Tibial artery (tissue), 4 donors: ENCODE data around the gene CYB5A.
A peak's percentile ranks its signal among the peaks of the same experiment; 100 is the strongest.

Source experiments
- DNase-seq, 2 donors: peaks; one replicate each; pipeline ENCODE4 v3.0.0-alpha.2; 2019
- H3K27ac ChIP-seq, 2 donors: fragments of 200-600 bp; sonication (generic) in 1 of 2; 1 replicate in 1 of 2; 2 replicates in 1 of 2; pipeline ENCODE4 v1.5.1; 2018 to 2019; ENCODE audit warnings: mild to moderate bottlenecking in 1 of 2
- H3K27me3 ChIP-seq, 2 donors: fragments of 200-600 bp; sonication (generic) in 1 of 2; one replicate each; pipeline versions ENCODE4 v1.5.1 to v1.6.0; 2016 to 2019
- H3K36me3 ChIP-seq, 3 donors: fragments of 200-600 bp; sonication (generic) in 2 of 3; one replicate each; pipeline ENCODE4 v1.5.1; 2016 to 2019; ENCODE audit warnings: mild to moderate bottlenecking in 2 of 3
- H3K4me1 ChIP-seq, 4 donors: fragments of 200-600 bp; sonication (generic) in 2 of 4; 1 replicate in 3 of 4; 2 replicates in 1 of 4; pipeline ENCODE4 v1.5.1; 2016 to 2019
- H3K4me3 ChIP-seq, 2 donors: fragments of 200-600 bp; sonication (generic) in 1 of 2; 1 replicate in 1 of 2; 2 replicates in 1 of 2; pipeline ENCODE4 v1.5.1; 2018 to 2019; ENCODE audit warnings: mild to moderate bottlenecking in 2 of 2
- H3K9me3 ChIP-seq, 3 donors: fragments of 200-600 bp; sonication (generic) in 1 of 3; one replicate each; pipeline ENCODE4 v1.5.1; 2016 to 2019
- intact Hi-C: fragments of 100-400 bp; cut with DNase I; formaldehyde crosslinking; loops from one replicate; pipeline ENCODE4 v1.15.0; 2023; ENCODE audit warnings: low total_unique reads
- TF ChIP-seq, protein P1 (sequence below), 2 experiments: fragments of 200-600 bp in 1 of 2; fragments of 450-650 bp in 1 of 2; IDR thresholded peaks; one replicate each; pipeline ENCODE4 v1.5.1; 2017 to 2019; ENCODE audit warnings: antibody characterized with exemption in 2 of 2, mild to moderate bottlenecking in 1 of 2, moderate library complexity in 1 of 2

The CYB5A gene

DNA sequence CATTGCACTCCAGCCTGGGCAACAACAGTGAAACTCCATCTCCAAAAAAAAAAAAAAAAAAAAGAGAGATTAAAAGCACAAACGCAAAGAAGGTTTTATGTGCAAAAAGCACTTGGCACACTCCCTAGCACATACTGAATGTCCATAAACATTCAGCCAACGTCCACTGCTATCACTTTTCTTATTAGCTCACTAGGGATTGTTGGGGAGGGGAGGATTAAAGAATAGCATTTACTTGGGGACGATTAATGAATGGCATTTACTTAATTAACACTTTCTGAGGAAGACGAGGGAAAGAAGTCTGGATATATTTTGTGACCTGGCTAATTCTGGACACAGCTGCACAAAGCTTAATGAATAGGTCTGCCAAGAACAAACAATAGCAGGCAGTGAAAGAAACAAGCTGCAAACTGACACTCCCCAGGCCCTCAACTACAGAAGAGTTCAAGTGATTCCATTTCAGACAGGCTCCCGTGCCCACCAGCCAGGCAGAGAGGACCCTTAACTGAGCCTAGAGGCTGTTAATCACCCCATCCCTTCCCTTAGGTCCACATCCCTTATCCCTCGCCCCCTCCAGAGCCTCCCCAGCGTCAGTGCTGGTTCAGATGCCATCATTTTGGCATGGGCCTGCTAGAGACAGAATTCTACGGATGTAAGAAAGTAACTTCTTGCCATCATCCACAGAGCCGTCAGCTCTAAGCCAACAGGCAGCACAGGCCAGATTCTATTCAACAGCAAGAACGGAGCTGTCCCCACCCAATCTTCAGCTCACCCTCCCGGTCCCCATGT, 7.4 kb downstream of the CYB5A start:
- no peaks in the 10 kb centered on the region for H3K27me3 ChIP-seq
- no peak overlapping the region for H3K4me3 ChIP-seq
- H3K27ac ChIP-seq: peak overlapping the region; percentile 11 to 16
- no peak for DNase-seq
- H3K4me1 ChIP-seq: peaks cover 0 to 41% (median 17%) of the 10 kb centered on the region in 4 donors
- TF ChIP-seq, protein P1, sequence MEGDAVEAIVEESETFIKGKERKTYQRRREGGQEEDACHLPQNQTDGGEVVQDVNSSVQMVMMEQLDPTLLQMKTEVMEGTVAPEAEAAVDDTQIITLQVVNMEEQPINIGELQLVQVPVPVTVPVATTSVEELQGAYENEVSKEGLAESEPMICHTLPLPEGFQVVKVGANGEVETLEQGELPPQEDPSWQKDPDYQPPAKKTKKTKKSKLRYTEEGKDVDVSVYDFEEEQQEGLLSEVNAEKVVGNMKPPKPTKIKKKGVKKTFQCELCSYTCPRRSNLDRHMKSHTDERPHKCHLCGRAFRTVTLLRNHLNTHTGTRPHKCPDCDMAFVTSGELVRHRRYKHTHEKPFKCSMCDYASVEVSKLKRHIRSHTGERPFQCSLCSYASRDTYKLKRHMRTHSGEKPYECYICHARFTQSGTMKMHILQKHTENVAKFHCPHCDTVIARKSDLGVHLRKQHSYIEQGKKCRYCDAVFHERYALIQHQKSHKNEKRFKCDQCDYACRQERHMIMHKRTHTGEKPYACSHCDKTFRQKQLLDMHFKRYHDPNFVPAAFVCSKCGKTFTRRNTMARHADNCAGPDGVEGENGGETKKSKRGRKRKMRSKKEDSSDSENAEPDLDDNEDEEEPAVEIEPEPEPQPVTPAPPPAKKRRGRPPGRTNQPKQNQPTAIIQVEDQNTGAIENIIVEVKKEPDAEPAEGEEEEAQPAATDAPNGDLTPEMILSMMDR (IDR thresholded peaks at IDR 0.05): no peak
- intact Hi-C loops: no loop called here
- no peaks in the 10 kb centered on the region for H3K9me3 ChIP-seq
- H3K36me3 ChIP-seq: no peaks in the 10 kb centered on the region

DNA sequence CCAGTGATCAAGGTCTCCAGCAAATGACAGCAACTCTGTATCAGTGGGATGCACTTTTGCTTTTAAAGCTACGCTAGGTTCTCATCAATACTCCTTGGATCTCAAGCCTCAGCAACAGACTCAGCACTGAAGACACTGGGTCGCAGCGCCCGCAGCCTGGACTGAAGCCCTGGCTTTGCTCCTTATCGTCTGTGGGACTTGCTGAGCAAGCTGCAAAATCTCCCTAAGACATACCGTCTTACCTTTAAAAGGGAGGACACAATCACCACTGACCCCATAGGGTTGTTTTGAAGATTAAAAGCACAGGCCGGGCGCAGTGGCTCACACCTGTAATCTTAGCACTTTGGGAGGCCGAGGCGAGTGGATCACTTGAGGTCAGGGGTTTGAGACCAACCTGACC, 8.1 kb downstream of the CYB5A start:
- no peaks in the 10 kb centered on the region for H3K9me3 ChIP-seq
- TF ChIP-seq, protein P1 (IDR thresholded peaks at IDR 0.05): no peak
- peaks cover 0 to 39% (median 12%) of the 10 kb centered on the region in 4 donors for H3K4me1 ChIP-seq
- no peaks in the 10 kb centered on the region for H3K27me3 ChIP-seq
- H3K36me3 ChIP-seq: no peaks in the 10 kb centered on the region
- H3K4me3 ChIP-seq: no peak overlapping the region
- intact Hi-C loops: no loop called here
- DNase-seq: no peak
- no peak overlapping the region for H3K27ac ChIP-seq

DNA sequence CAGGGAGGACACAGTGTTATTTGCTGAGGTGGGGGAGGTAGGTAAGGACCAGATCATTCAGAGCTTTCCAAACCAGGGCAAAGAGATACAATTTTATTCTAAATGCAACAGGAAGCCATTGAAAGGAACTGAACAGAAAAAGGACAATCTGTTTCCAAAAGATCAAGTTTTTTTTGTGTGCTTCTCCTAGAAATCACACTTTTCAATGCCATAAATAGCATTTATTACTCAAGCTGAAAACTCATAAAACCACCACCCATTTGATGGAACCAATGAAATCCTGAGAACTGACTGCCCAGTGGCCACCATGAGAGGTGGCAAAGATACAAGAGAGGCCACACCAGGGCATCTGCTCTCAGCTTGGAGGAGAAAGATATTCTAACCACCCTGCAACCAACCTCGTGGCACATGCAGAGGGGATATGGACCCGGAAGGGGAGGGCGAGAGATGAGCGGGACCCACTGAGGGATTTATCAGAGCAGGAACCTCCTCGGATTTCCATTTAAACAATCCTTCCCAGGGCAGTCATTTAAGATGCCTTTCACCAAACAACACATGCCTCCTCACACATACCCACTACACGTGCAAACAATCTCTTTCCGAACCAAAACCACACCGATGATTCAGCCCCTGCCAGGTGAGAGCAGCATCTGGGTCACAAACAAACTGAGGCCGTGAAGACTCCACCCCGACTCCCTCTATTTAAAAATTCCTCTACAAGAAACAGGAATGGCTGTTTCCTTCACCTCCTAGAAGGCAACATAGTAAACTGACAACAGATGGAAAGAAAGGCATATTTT, 8.8 kb downstream of the CYB5A start:
- TF ChIP-seq, protein P1 (IDR thresholded peaks at IDR 0.05): no peak
- Histone ChIP-seq H3K4me3 (no peak overlapping the region), H3K36me3 (no peaks in the 10 kb centered on the region), H3K9me3 (no peaks in the 10 kb centered on the region), H3K27ac (no peak overlapping the region), H3K27me3 (no peaks in the 10 kb centered on the region), H3K4me1 (peaks cover 0 to 34% (median 10%) of the 10 kb centered on the region in 4 donors)
- intact Hi-C loops: no loop called here
- no peak for DNase-seq

DNA sequence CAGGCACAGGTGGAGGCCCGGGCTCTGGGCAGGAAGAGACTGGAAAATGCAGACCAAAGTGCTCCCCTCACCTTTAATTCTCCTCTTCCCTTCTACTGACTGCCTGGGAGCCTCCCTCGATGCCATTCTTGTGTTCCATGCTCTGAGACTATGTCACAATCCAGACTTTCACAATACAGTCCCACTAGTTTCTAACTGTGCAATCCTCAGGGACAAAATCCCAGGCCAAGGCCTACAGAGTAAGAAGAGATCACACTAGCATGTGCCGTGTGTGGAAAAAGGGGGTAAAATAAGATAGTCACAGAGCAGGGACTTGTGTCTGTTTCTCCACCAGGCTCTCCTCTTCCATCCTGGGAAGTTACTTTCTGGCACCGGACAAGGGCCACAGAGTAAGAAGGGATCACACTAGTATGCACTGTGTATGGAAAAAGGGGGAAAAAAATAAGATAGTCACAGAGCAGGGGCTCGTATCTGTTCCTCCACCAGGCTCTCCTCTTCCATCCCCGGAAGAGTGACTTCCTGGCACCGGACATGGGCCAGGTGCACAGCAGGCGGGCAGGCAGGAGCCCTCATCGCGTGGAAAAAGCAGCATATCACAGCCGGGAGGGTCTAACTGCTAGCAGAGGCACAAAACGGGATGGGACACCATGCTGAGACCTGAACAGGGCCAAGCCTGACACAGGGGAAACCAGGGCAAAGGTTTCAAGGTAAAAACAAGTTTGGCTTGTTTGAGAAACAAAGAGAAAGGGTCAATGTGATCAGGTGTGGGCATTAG, 9.6 kb downstream of the CYB5A start:
- peaks cover 0 to 34% (median 8%) of the 10 kb centered on the region in 4 donors for H3K4me1 ChIP-seq

More for the DNA sequence above, 9.6 kb downstream of the CYB5A start:
- peak overlapping the region in 1 of 2 donors; percentile 3 for H3K27ac ChIP-seq
- no peaks in the 10 kb centered on the region for H3K36me3 ChIP-seq
- TF ChIP-seq, protein P1 (IDR thresholded peaks at IDR 0.05): no peak
- peak in 1 of 2 donors; percentile 74 for DNase-seq
- H3K9me3 ChIP-seq: no peaks in the 10 kb centered on the region
- intact Hi-C loops: no loop called here
- no peak overlapping the region for H3K4me3 ChIP-seq
- no peaks in the 10 kb centered on the region for H3K27me3 ChIP-seq
